Keratinocyte (primary cell): ENCODE data around the gene FANCL. TPM values are rescaled to one million over a fixed set of nuclear protein-coding genes. Genes with fewer than 3 reads are reported as not detected.

Experiments
- DNase-seq: peaks from one replicate; pipeline ENCODE4 v3.0.0-alpha.2; 2011; ENCODE audit warnings: low read depth, missing footprints, low spot score
- FAIRE-seq: peaks from 2 replicates; lab custom pipeline; 2011; peaks lifted over from hg19 to GRCh38; lab: Jason Lieb, UNC
- H2AFZ ChIP-seq: 2 replicates; pipeline ENCODE4 v1.6.0; 2012; ENCODE audit warnings: low read length, control low read depth, inconsistent platforms; ENCODE audit not compliant: control insufficient read depth
- H3K27ac ChIP-seq: 2 replicates; pipeline ENCODE4 v1.5.1; 2011; ENCODE audit warnings: low read length; ENCODE audit not compliant: control insufficient read depth, insufficient read depth
- H3K27me3 ChIP-seq: 3 replicates; pipeline ENCODE4 v1.6.0; 2011; ENCODE audit warnings: low read length; ENCODE audit not compliant: control insufficient read depth, insufficient read depth; ENCODE audit errors: extremely low read depth
- H3K36me3 ChIP-seq, 2 experiments: 2 replicates in 1 of 2; 3 replicates in 1 of 2; pipeline ENCODE4 v1.5.1; 2011; ENCODE audit warnings: low read length in 2 of 2, mild to moderate bottlenecking in 1 of 2; ENCODE audit not compliant: control insufficient read depth in 2 of 2, insufficient read depth in 2 of 2; ENCODE audit errors: extremely low read depth in 1 of 2
- H3K4me1 ChIP-seq: 3 replicates; pipeline ENCODE4 v1.5.1; 2011; ENCODE audit warnings: low read length; ENCODE audit not compliant: control insufficient read depth, insufficient read depth; ENCODE audit errors: extremely low read depth
- H3K4me2 ChIP-seq: 3 replicates; pipeline ENCODE4 v1.6.0; 2011; ENCODE audit warnings: low read depth, low read length; ENCODE audit not compliant: control insufficient read depth, insufficient read depth; ENCODE audit errors: extremely low read depth
- H3K4me3 ChIP-seq, 3 experiments: fragments of 200-600 bp in 1 of 3; sonication (generic) in 1 of 3; 2 replicates in 2 of 3; 3 replicates in 1 of 3; pipeline ENCODE4 v1.5.1; 2011 to 2016; ENCODE audit warnings: low read length in 3 of 3, mild to moderate bottlenecking in 3 of 3, control low read depth in 2 of 3, inconsistent platforms in 1 of 3, low read depth in 1 of 3, mixed read lengths in 1 of 3, mixed run types in 1 of 3, moderate library complexity in 1 of 3; ENCODE audit not compliant: control insufficient read depth in 2 of 3, insufficient read depth in 2 of 3; ENCODE audit errors: extremely low read depth in 1 of 3
- H3K79me2 ChIP-seq: 2 replicates; pipeline ENCODE4 v1.6.0; 2012; ENCODE audit warnings: low read length; ENCODE audit not compliant: control insufficient read depth, insufficient read depth
- H3K9ac ChIP-seq: 3 replicates; pipeline ENCODE4 v1.6.0; 2011; ENCODE audit warnings: low read length; ENCODE audit not compliant: control insufficient read depth, insufficient read depth; ENCODE audit errors: extremely low read depth
- H3K9me1 ChIP-seq: 3 replicates; pipeline ENCODE4 v1.6.0; 2011; ENCODE audit warnings: low read length; ENCODE audit not compliant: control insufficient read depth, insufficient read depth; ENCODE audit errors: extremely low read depth
- H3K9me3 ChIP-seq: 2 replicates; pipeline ENCODE4 v1.5.1; 2012; ENCODE audit warnings: low read depth, low read length; ENCODE audit not compliant: control insufficient read depth
- H4K20me1 ChIP-seq: 3 replicates; pipeline ENCODE4 v1.6.0; 2011; ENCODE audit warnings: low read length; ENCODE audit not compliant: control insufficient read depth, insufficient read depth; ENCODE audit errors: extremely low read depth
- EZH2 ChIP-seq: IDR thresholded peaks from one replicate; pipeline ENCODE4 v1.6.1; 2012; ENCODE audit warnings: inconsistent platforms, mild to moderate bottlenecking, low read length, moderate library complexity
- dilution Hi-C: fragments of 300-500 bp; cut with MboI; formaldehyde crosslinking; loops from one replicate; pipeline ENCODE4 v1.7.0; 2020; ENCODE audit warnings: low sequenced_read_pairs; ENCODE audit not compliant: extremely low pct_ligation_motif_present
- polyA plus RNA-seq, 5 experiments: library from polyadenylated mRNA; depleted of rRNA in 3 of 5; stranded (reverse) in 3 of 5; stranded (forward) in 1 of 5; unstranded in 1 of 5; fragments of >200 nt; gene quantifications; 1 replicate in 1 of 5; 2 replicates in 3 of 5; 3 replicates in 1 of 5; pipeline versions ENCODE4 v1.2.1 to v1.2.3, GENCODE V29; 2011 to 2012; ENCODE audit warnings: missing spikeins in 2 of 5, low read depth in 1 of 5, low replicate concordance in 1 of 5
- TF ChIP-seq, protein P1 (sequence below), 3 experiments: IDR thresholded peaks in 1 of 3; conservative IDR thresholded peaks in 1 of 3; optimal IDR thresholded peaks in 1 of 3; 2 replicates in 2 of 3; 3 replicates in 1 of 3; pipeline versions ENCODE3 to v1.5.1; 2011; ENCODE audit warnings: low read length in 3 of 3, mild to moderate bottlenecking in 3 of 3, moderate library complexity in 2 of 3, control low read depth in 1 of 3, inconsistent platforms in 1 of 3; ENCODE audit not compliant: insufficient read depth in 2 of 3; ENCODE audit errors: extremely low read depth in 1 of 3

FANCL gene
- polyA plus RNA-seq, 1 donor (not counting 4 experiments of a cell fraction or from before 2014, with no cell fraction given) = 15.1 TPM

DNA sequence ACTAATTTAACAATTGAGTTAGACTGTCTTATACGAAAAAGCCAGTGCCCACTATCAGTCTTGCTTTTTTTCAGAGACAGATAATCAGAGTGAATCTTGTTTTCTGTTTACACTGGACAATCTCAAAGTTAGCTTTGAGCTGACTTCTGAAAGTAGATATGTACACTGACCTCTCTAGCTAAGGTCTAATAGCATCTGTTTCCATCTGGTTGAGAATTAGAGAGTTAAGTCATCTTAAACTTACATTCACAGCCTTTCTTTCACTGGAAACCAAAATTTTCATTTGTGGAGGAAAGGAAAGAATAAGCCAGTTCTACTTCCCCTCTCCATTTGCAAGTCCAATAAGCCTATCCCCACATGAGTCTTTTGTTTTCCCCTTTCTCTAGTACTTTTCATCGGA, 105.3 kb downstream of the FANCL start:
- dilution Hi-C loops = no loop called here
- H3K9me1 ChIP-seq = no peaks in the 10 kb centered on the region
- no peak overlapping the region for H3K4me3 ChIP-seq
- no peaks in the 10 kb centered on the region for H3K4me1 ChIP-seq
- H3K27ac ChIP-seq = no peak overlapping the region
- no peaks in the 10 kb centered on the region for H4K20me1 ChIP-seq
- no peaks in the 10 kb centered on the region for H3K79me2 ChIP-seq
- DNase-seq (no peak), FAIRE-seq (no peak)
- TF ChIP-seq, protein P1, sequence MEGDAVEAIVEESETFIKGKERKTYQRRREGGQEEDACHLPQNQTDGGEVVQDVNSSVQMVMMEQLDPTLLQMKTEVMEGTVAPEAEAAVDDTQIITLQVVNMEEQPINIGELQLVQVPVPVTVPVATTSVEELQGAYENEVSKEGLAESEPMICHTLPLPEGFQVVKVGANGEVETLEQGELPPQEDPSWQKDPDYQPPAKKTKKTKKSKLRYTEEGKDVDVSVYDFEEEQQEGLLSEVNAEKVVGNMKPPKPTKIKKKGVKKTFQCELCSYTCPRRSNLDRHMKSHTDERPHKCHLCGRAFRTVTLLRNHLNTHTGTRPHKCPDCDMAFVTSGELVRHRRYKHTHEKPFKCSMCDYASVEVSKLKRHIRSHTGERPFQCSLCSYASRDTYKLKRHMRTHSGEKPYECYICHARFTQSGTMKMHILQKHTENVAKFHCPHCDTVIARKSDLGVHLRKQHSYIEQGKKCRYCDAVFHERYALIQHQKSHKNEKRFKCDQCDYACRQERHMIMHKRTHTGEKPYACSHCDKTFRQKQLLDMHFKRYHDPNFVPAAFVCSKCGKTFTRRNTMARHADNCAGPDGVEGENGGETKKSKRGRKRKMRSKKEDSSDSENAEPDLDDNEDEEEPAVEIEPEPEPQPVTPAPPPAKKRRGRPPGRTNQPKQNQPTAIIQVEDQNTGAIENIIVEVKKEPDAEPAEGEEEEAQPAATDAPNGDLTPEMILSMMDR (optimal IDR thresholded peaks at IDR 0.05 in 1 of 3, IDR thresholded peaks at IDR 0.05 in 1 of 3, conservative IDR thresholded peaks at IDR 0.05 in 1 of 3; ENCODE audit: extremely low read depth in 1 of 3, insufficient read depth in 2 of 3, low read length in 3 of 3) = no peak
- no peak for TF ChIP-seq EZH2
- H3K27me3 ChIP-seq = no peaks in the 10 kb centered on the region
- H2AFZ ChIP-seq = no peak overlapping the region
- no peak overlapping the region for H3K4me2 ChIP-seq
- H3K36me3 ChIP-seq = peaks cover 0 to 2% of the 10 kb centered on the region in 2 experiments
- no peak overlapping the region for H3K9ac ChIP-seq
- no peaks in the 10 kb centered on the region for H3K9me3 ChIP-seq

DNA sequence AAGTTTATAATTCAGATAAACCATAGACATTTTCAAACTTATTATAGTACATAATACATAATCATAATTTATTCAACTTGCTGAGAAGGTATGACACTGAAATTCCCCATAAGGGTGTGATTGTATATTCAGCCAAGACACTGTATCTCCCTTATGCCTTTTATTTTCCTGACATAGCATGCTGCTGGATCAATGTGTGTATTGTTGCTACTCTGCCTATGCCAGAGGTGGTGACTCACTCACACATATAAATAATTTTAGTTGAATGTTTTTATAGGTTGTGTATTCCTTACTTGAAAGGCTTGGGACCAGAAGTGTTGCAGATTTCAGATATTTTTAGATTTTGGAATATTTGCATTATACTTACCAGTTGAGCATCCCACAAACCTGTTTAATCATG, 107.7 kb downstream of the FANCL start:
- FAIRE-seq = no peak
- TF ChIP-seq, protein P1 (optimal IDR thresholded peaks at IDR 0.05 in 1 of 3, IDR thresholded peaks at IDR 0.05 in 1 of 3, conservative IDR thresholded peaks at IDR 0.05 in 1 of 3; ENCODE audit: extremely low read depth in 1 of 3, insufficient read depth in 2 of 3, low read length in 3 of 3) = no peak
- TF ChIP-seq EZH2 = no peak
- Histone ChIP-seq H3K36me3 (no peaks in the 10 kb centered on the region), H4K20me1 (no peaks in the 10 kb centered on the region), H3K27ac (no peak overlapping the region), H3K9ac (no peak overlapping the region), H3K9me3 (no peaks in the 10 kb centered on the region), H3K27me3 (no peaks in the 10 kb centered on the region), H3K79me2 (no peaks in the 10 kb centered on the region), H2AFZ (no peak overlapping the region), H3K9me1 (no peaks in the 10 kb centered on the region), H3K4me2 (no peak overlapping the region), H3K4me3 (no peak overlapping the region), H3K4me1 (no peaks in the 10 kb centered on the region)
- dilution Hi-C loops = no loop called here
- no peak for DNase-seq
